Caco-2 (cell line): Measurements from ENCODE around the gene TDRD9. TPM values are rescaled to one million over a fixed set of nuclear protein-coding genes. Genes with fewer than 3 reads are reported as not detected.

ENCODE experiments used
- BruUV-seq: library from RNA; stranded (reverse); fragments of 400-500 nt; replicated peaks from 2 replicates; lab custom pipeline; 2021; lab: Mats Ljungman, UMichigan
- CTCF ChIA-PET: fragments of 300-600 bp; sonication (Branson Sonifier 250); formaldehyde crosslinking; loops from one replicate; lab custom pipeline; 2022; ENCODE audit warnings: antibody characterized with exemption; lab: Charles Lee
- POLR2A ChIA-PET: fragments of 300-600 bp; sonication (Branson Sonifier 250); formaldehyde crosslinking; loops from one replicate; lab custom pipeline; 2022; ENCODE audit warnings: antibody characterized with exemption; lab: Charles Lee
- DNase-seq, 2 experiments: peaks; one replicate each; pipeline versions ENCODE4 v3.0.0 to v3.0.0-alpha.2; 2020 to 2022
- H3K27me3 ChIP-seq: replicated peaks from 2 replicates; pipeline ENCODE4 v1.6.0; 2011; ENCODE audit warnings: low read length; ENCODE audit not compliant: control insufficient read depth, insufficient read depth
- H3K36me3 ChIP-seq: 2 replicates; pipeline ENCODE4 v1.5.1; 2011; ENCODE audit warnings: low read length; ENCODE audit not compliant: control insufficient read depth, insufficient read depth
- H3K4me1 ChIP-seq: fragments of 250-450 bp; sonication (Bioruptor Pico); 2 replicates; pipeline ENCODE4 v1.5.1; 2020; ENCODE audit warnings: mild to moderate bottlenecking
- H3K4me3 ChIP-seq: 2 replicates; pipeline ENCODE4 v1.5.1; 2011; ENCODE audit warnings: low read depth, mild to moderate bottlenecking, control low read depth, low read length
- H3K9me3 ChIP-seq: fragments of 250-450 bp; sonication (Bioruptor Pico); 2 replicates; pipeline ENCODE4 v1.5.1; 2020; ENCODE audit warnings: mild to moderate bottlenecking, moderate library complexity
- H3K27ac Mint-ChIP-seq: one replicate; pipeline ENCODE4 v1.8.0; 2022; ENCODE audit warnings: mixed read lengths; ENCODE audit not compliant: unreplicated experiment
- H3K27me3 Mint-ChIP-seq: one replicate; pipeline ENCODE4 v1.8.0; 2022; ENCODE audit warnings: mixed read lengths; ENCODE audit not compliant: insufficient read depth, unreplicated experiment
- H3K36me3 Mint-ChIP-seq: one replicate; pipeline ENCODE4 v1.8.0; 2022; ENCODE audit warnings: mild to moderate bottlenecking, mixed read lengths; ENCODE audit not compliant: insufficient read depth, unreplicated experiment
- H3K4me1 Mint-ChIP-seq: one replicate; pipeline ENCODE4 v1.8.0; 2022; ENCODE audit warnings: low read depth, mixed read lengths; ENCODE audit not compliant: unreplicated experiment
- H3K4me3 Mint-ChIP-seq: one replicate; pipeline ENCODE4 v1.8.0; 2022; ENCODE audit warnings: mild to moderate bottlenecking, moderate library complexity, mixed read lengths; ENCODE audit not compliant: unreplicated experiment
- H3K9me3 Mint-ChIP-seq: one replicate; pipeline ENCODE4 v1.8.0; 2022; ENCODE audit warnings: mixed read lengths; ENCODE audit not compliant: unreplicated experiment
- intact Hi-C: fragments of 100-400 bp; cut with micrococcal nuclease; formaldehyde crosslinking; loops from one replicate; pipeline ENCODE4 v1.10.0; 2022; ENCODE audit not compliant: unreplicated experiment
- total RNA-seq: library from RNA; stranded (reverse); gene quantifications from 2 replicates; pipeline ENCODE4 v1.2.3, GENCODE V29; 2022
- TF ChIP-seq, protein P1 (sequence below), 2 experiments: fragments of 200-600 bp in 1 of 2; IDR thresholded peaks; 1 replicate in 1 of 2; 2 replicates in 1 of 2; pipeline versions ENCODE4 v1.5.1 to v1.8.0; 2011 to 2022; ENCODE audit warnings: antibody characterized with exemption in 1 of 2, control low read depth in 1 of 2, inconsistent platforms in 1 of 2, low read depth in 1 of 2, low read length in 1 of 2, mild to moderate bottlenecking in 1 of 2, moderate library complexity in 1 of 2; ENCODE audit not compliant: insufficient read depth in 1 of 2, severe bottlenecking in 1 of 2, unreplicated experiment in 1 of 2

The TDRD9 gene
- total RNA-seq, 1 experiment from 2014 or later = not detected

DNA sequence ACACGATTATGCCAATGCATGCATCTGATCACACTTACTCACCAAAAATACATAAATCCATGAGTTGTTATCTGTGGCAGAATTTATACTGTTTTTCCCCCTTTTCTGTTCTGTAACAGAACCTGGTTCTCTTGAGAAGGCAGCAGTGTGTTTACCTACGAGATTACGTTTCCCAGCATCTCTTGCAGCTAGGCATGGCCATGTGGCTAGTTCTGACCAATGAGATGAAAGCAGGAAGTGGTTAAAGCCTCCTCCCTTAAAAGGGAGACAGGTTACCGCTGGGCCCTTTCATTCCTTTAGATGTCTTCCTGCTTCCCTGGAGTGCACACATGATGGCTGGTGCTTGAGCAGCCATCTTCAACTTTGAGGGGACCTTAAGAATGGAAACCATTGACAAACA lies 145.5 kb downstream of the TDRD9 start:
- Histone ChIP-seq H3K4me3 (no peak overlapping the region), H3K27me3 (no peaks in the 10 kb centered on the region), H3K36me3 (no peaks in the 10 kb centered on the region), H3K9me3 (0 out of 2 replicates have a peak, but pooled peaks cover 3% of the 10 kb centered on the region), H3K4me1 (0 out of 2 replicates have a peak, but pooled peaks cover 3% of the 10 kb centered on the region)
- CTCF ChIA-PET = no interaction called here
- H3K27ac Mint-ChIP-seq = no peak overlapping the region
- no peaks in the 10 kb centered on the region for H3K4me1 Mint-ChIP-seq
- H3K9me3 Mint-ChIP-seq = peaks cover 13% of the 10 kb centered on the region
- intact Hi-C loops = no loop called here
- no TSS peak for BruUV-seq
- peaks cover 8% of the 10 kb centered on the region for H3K27me3 Mint-ChIP-seq
- POLR2A ChIA-PET = no interaction called here
- no peaks in the 10 kb centered on the region for H3K36me3 Mint-ChIP-seq
- TF ChIP-seq, protein P1, sequence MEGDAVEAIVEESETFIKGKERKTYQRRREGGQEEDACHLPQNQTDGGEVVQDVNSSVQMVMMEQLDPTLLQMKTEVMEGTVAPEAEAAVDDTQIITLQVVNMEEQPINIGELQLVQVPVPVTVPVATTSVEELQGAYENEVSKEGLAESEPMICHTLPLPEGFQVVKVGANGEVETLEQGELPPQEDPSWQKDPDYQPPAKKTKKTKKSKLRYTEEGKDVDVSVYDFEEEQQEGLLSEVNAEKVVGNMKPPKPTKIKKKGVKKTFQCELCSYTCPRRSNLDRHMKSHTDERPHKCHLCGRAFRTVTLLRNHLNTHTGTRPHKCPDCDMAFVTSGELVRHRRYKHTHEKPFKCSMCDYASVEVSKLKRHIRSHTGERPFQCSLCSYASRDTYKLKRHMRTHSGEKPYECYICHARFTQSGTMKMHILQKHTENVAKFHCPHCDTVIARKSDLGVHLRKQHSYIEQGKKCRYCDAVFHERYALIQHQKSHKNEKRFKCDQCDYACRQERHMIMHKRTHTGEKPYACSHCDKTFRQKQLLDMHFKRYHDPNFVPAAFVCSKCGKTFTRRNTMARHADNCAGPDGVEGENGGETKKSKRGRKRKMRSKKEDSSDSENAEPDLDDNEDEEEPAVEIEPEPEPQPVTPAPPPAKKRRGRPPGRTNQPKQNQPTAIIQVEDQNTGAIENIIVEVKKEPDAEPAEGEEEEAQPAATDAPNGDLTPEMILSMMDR (IDR thresholded peaks at IDR 0.05; ENCODE audit: insufficient read depth in 1 of 2, low read depth in 1 of 2, low read length in 1 of 2, severe bottlenecking in 1 of 2, unreplicated experiment in 1 of 2) = no peak
- H3K4me3 Mint-ChIP-seq = no peak overlapping the region
- no peak for DNase-seq

DNA sequence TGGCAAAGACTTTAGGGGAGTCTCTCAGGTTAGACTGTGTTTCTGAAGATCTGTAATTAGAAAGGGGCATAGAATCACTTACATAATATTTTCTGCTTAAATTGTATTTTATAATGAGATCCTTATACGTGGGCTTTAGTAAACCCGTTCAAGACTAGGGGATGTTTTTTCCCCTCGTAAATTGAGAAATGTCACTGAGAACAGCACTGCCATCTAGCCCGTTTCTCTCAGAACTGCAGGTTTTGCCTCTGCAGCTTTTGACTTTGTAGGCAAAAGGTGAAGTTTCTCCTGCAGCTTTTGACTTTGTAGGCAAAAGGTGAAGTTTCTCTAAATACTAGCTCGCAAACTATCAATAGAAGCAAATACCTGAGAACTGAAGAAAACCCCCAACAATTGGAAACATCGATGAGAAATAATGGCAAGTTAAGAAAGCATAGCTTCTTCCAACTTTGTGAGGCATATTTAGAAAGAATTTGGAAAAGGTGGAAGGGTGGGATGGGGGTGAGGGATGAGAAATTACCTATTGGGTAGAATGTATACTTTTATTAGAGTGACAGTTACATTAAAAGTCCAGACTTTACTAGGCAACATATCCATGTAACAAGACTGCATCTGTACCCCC lies 147.4 kb downstream of the TDRD9 start:
- BruUV-seq = no TSS peak
- DNase-seq = no peak
- H3K27ac Mint-ChIP-seq = no peak overlapping the region
- H3K27me3 Mint-ChIP-seq = peaks cover 3% of the 10 kb centered on the region
- H3K27me3 ChIP-seq = no peaks in the 10 kb centered on the region
- H3K4me1 ChIP-seq = 0 out of 2 replicates have a peak, but pooled peaks cover 3% of the 10 kb centered on the region
- CTCF ChIA-PET = interaction anchor here (0.7 kb wide), 1 partner anchor 267 kb away, joined by 4 read pairs; no protein-coding TSS in a partner anchor
- no peaks in the 10 kb centered on the region for H3K4me1 Mint-ChIP-seq
- H3K4me3 ChIP-seq = no peak overlapping the region
- peaks cover 13% of the 10 kb centered on the region for H3K9me3 Mint-ChIP-seq
- POLR2A ChIA-PET = no interaction called here
- TF ChIP-seq, protein P1 (IDR thresholded peaks at IDR 0.05; ENCODE audit: insufficient read depth in 1 of 2, low read depth in 1 of 2, low read length in 1 of 2, severe bottlenecking in 1 of 2, unreplicated experiment in 1 of 2) = peak; percentile 37 to 45
- intact Hi-C loops = loop anchor here (5.0 kb wide), 1 partner anchor 292 kb away; no protein-coding TSS in a partner anchor
- H3K36me3 ChIP-seq = no peaks in the 10 kb centered on the region
- 0 out of 2 replicates have a peak, but pooled peaks cover 3% of the 10 kb centered on the region for H3K9me3 ChIP-seq
- H3K4me3 Mint-ChIP-seq = no peak overlapping the region
- H3K36me3 Mint-ChIP-seq = no peaks in the 10 kb centered on the region

DNA sequence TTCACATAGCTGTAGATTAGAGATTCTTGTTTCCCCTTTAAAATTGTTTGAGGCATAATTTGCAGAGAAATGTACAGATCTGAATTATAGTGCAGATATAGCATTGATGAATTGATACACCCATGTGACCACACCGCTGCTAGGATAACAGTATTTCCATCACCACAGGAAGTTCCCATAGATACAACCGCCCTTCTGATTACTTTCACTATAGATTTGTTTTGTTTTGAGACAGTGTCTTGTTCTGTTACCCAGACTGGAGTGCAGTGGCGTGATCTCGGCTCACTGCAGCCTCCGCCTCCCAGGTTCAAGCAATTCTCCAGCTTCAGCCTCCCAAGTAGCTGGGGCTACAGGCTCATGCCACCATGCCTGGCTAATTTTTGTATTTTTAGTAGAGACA lies 148.5 kb downstream of the TDRD9 start:
- Mint-ChIP-seq H3K27me3 (peaks cover 3% of the 10 kb centered on the region), H3K4me3 (no peak overlapping the region), H3K4me1 (no peaks in the 10 kb centered on the region), H3K36me3 (no peaks in the 10 kb centered on the region), H3K27ac (no peak overlapping the region), H3K9me3 (peaks cover 13% of the 10 kb centered on the region)
- intact Hi-C loops = loop anchor here (5.0 kb wide), 1 partner anchor 291 kb away; no protein-coding TSS in a partner anchor
- Histone ChIP-seq H3K27me3 (no peaks in the 10 kb centered on the region), H3K9me3 (0 out of 2 replicates have a peak, but pooled peaks cover 3% of the 10 kb centered on the region), H3K4me3 (no peak overlapping the region), H3K36me3 (no peaks in the 10 kb centered on the region), H3K4me1 (0 out of 2 replicates have a peak, but pooled peaks cover 3% of the 10 kb centered on the region)
- BruUV-seq = no TSS peak
- ChIA-PET CTCF (interaction anchor here (0.6 to 1.9 kb wide), 3 partner anchors 19 to 488 kb away, joined by 3 to 16 read pairs (median 4); no protein-coding TSS in a partner anchor), POLR2A (no interaction called here)
- no peak for DNase-seq
- TF ChIP-seq, protein P1 (IDR thresholded peaks at IDR 0.05; ENCODE audit: insufficient read depth in 1 of 2, low read depth in 1 of 2, low read length in 1 of 2, severe bottlenecking in 1 of 2, unreplicated experiment in 1 of 2) = no peak
